ENCODE results near the gene PGGT1B.
A peak's percentile ranks its signal among the peaks of the same experiment; 100 is the strongest.
"Not testable (repeated sequence)": the region's sequence is repeated elsewhere in the genome, so short reads cannot be mapped to it uniquely, and the experiment has no call there.

Gene PGGT1B

DNA sequence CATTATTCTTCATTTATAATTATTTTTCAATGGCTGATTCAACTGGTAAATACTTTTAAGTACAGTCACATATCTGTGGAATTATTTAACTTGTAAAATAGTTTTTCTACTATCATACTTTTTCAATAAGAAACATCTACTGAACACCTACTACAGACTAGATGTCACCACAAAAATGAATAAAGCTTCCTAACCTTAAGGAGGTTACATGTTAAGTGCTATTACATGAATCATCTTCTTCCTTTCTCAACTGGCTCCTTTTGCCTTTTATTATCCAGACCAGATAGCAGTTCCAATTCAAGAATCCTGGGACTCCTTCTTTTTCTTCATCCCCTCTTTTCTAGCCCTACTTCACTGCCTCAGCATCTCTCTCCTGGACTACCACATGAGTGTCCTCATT, 4.7 kb downstream of the PGGT1B start:
- Histone ChIP-seq H3K27me3 (ENCODE audit: insufficient read depth, low read length) (no peaks in the 10 kb centered on the region), H2AFZ (ENCODE audit: low read length) (no peak overlapping the region), H3K4me2 (ENCODE audit: low read length) (no peak overlapping the region), H3F3A (ENCODE audit: insufficient read depth, low read length) (no peaks in the 10 kb centered on the region), H4K20me1 (ENCODE audit: insufficient read depth, low read length) (no peaks in the 10 kb centered on the region), H3K4me1 (ENCODE audit: insufficient read depth, low read length, severe bottlenecking) (peaks cover 20% of the 10 kb centered on the region), H3K27ac (ENCODE audit: low read depth, low read length, poor library complexity, severe bottlenecking) (no peak overlapping the region), H3K9me2 (ENCODE audit: low read depth, low read length) (no peaks in the 10 kb centered on the region), H3K36me3 (ENCODE audit: insufficient read depth, low read length) (peaks cover 48% of the 10 kb centered on the region), H3K9ac (ENCODE audit: low read length) (no peak overlapping the region), H3K9me3 (ENCODE audit: low read length) (no peaks in the 10 kb centered on the region), H3K4me3 (ENCODE audit: low read depth, low read length, poor library complexity, severe bottlenecking) (no peak overlapping the region), H3K79me2 (ENCODE audit: insufficient read depth, low read length) (peaks cover 88% of the 10 kb centered on the region)
- TF ChIP-seq EZH2 (IDR thresholded peaks at IDR 0.05; ENCODE audit: borderline replicate concordance, low read length) (no peak), CTCF (IDR thresholded peaks at IDR 0.05; ENCODE audit: low read length) (no peak)

GRCh38 chr5:115249379-115249778, 13.3 kb downstream of the PGGT1B start:
- not testable (repeated sequence) for H3K4me3 ChIP-seq (ENCODE audit: low read depth, low read length, poor library complexity, severe bottlenecking); H3K27me3 ChIP-seq (ENCODE audit: insufficient read depth, low read length); H3K27ac ChIP-seq (ENCODE audit: low read depth, low read length, poor library complexity, severe bottlenecking); H3K9me3 ChIP-seq (ENCODE audit: low read length); H3K9ac ChIP-seq (ENCODE audit: low read length); H2AFZ ChIP-seq (ENCODE audit: low read length); H3K4me1 ChIP-seq (ENCODE audit: insufficient read depth, low read length, severe bottlenecking); H3K9me2 ChIP-seq (ENCODE audit: low read depth, low read length); H3K4me2 ChIP-seq (ENCODE audit: low read length); H4K20me1 ChIP-seq (ENCODE audit: insufficient read depth, low read length); H3F3A ChIP-seq (ENCODE audit: insufficient read depth, low read length)
- peaks cover 29% of the 10 kb centered on the region for H3K79me2 ChIP-seq (ENCODE audit: insufficient read depth, low read length)
- peaks cover 48% of the 10 kb centered on the region for H3K36me3 ChIP-seq (ENCODE audit: insufficient read depth, low read length)

DNA sequence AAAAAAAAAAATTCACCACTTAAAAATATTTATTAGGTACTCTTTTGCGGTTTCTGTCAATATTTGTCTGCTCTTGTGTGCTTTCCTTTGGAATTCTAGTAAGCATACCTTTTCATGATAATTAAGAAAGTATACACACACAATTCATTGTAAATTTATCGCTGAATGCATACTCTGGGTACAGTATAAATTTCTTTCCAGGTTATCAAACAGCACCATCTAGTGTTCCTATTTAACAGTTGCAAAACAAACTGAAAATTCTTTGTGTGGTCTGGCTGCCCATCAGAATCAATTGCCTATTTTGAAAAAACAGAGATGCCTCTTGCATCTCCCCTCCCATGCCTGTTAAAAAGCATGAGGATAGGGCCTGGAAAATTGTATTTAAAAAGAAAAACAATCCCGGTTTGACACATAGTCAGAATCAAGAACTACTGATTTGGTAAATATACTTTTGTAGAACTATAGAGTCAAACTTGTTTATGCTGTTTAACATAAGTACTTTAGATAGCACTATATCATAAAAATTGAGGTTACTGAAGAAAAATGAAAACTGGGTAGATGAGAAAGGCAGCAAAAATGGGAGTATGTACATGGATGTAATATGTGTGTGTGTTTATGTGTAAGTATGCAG, 16.2 kb downstream of the PGGT1B start:
- H4K20me1 ChIP-seq (ENCODE audit: insufficient read depth, low read length) = no peaks in the 10 kb centered on the region
- H3K4me2 ChIP-seq (ENCODE audit: low read length) = no peak overlapping the region
- no peak overlapping the region for H3K9ac ChIP-seq (ENCODE audit: low read length)
- H3K9me2 ChIP-seq (ENCODE audit: low read depth, low read length) = no peaks in the 10 kb centered on the region
- H3K36me3 ChIP-seq (ENCODE audit: insufficient read depth, low read length) = peaks cover 24% of the 10 kb centered on the region
- peaks cover 4% of the 10 kb centered on the region; the same call in 1 of the 2 replicates for H3K79me2 ChIP-seq (ENCODE audit: insufficient read depth, low read length)
- H3F3A ChIP-seq (ENCODE audit: insufficient read depth, low read length) = no peaks in the 10 kb centered on the region
- H3K4me3 ChIP-seq (ENCODE audit: low read depth, low read length, poor library complexity, severe bottlenecking) = no peak overlapping the region
- no peak overlapping the region for H3K27ac ChIP-seq (ENCODE audit: low read depth, low read length, poor library complexity, severe bottlenecking)
- H3K9me3 ChIP-seq (ENCODE audit: low read length) = no peaks in the 10 kb centered on the region
- TF ChIP-seq CTCF (IDR thresholded peaks at IDR 0.05; ENCODE audit: low read length) (peak; percentile 69), EZH2 (IDR thresholded peaks at IDR 0.05; ENCODE audit: borderline replicate concordance, low read length) (no peak)
- no peak overlapping the region for H2AFZ ChIP-seq (ENCODE audit: low read length)
- H3K27me3 ChIP-seq (ENCODE audit: insufficient read depth, low read length) = no peaks in the 10 kb centered on the region
- no peaks in the 10 kb centered on the region for H3K4me1 ChIP-seq (ENCODE audit: insufficient read depth, low read length, severe bottlenecking)

- Histone ChIP-seq H3F3A (ENCODE audit: insufficient read depth, low read length) (no peaks in the 10 kb centered on the region), H3K4me1 (ENCODE audit: insufficient read depth, low read length, severe bottlenecking) (no peaks in the 10 kb centered on the region), H4K20me1 (ENCODE audit: insufficient read depth, low read length) (no peaks in the 10 kb centered on the region), H3K9me3 (ENCODE audit: low read length) (no peaks in the 10 kb centered on the region), H3K9me2 (ENCODE audit: low read depth, low read length) (no peaks in the 10 kb centered on the region), H3K79me2 (ENCODE audit: insufficient read depth, low read length) (peaks cover 4% of the 10 kb centered on the region; the same call in 1 of the 2 replicates), H3K4me3 (ENCODE audit: low read depth, low read length, poor library complexity, severe bottlenecking) (no peak overlapping the region), H3K4me2 (ENCODE audit: low read length) (no peak overlapping the region), H3K9ac (ENCODE audit: low read length) (no peak overlapping the region), H2AFZ (ENCODE audit: low read length) (no peak overlapping the region), H3K27ac (ENCODE audit: low read depth, low read length, poor library complexity, severe bottlenecking) (no peak overlapping the region), H3K36me3 (ENCODE audit: insufficient read depth, low read length) (peaks cover 37% of the 10 kb centered on the region), H3K27me3 (ENCODE audit: insufficient read depth, low read length) (no peaks in the 10 kb centered on the region)
- no peak for TF ChIP-seq EZH2 (IDR thresholded peaks at IDR 0.05; ENCODE audit: borderline replicate concordance, low read length)
- TF ChIP-seq CTCF (IDR thresholded peaks at IDR 0.05; ENCODE audit: low read length) = no peak
Observed at GRCh38 chr5:115243412-115243811, 19.3 kb downstream of the PGGT1B start.

All from OCI-LY1 (cell line).